Stimulated activated CD8-positive, alpha-beta memory T cell treated with anti-CD3 and anti-CD28 coated beads, Interleukin-2, amount 100 ng/mL, for 48 hours (primary cell): ENCODE results near the gene ADGRL2.

Experiments used
- DNase-seq, 2 donors: peaks; one replicate each; pipeline ENCODE4 v3.0.0-alpha.2; 2020; ENCODE audit warnings: low read depth in 2 of 2

Gene ADGRL2

GRCh38 chr1:81800695-81801650 is at the start of gene ADGRL2:
TSS of gene ADGRL2 (plus strand) at chr1:81800934. CDS start at chr1:81836985, 36,051 bp downstream.
- no peak for DNase-seq

- no peak for DNase-seq
These were observed 47.9 kb upstream of the ADGRL2 start for GRCh38 chr1:81752840-81753239.

- no peak for DNase-seq
These were observed 46.3 kb upstream of the ADGRL2 start for GRCh38 chr1:81754424-81754823.

- no peak for DNase-seq
These were observed 43.9 kb upstream of the ADGRL2 start for GRCh38 chr1:81756872-81757271.

- no peak for DNase-seq
These were observed 43.2 kb upstream of the ADGRL2 start for GRCh38 chr1:81757398-81758020.

GRCh38 chr1:81758181-81758580 is 42.6 kb upstream of the ADGRL2 start:
- DNase-seq: no peak

- no peak for DNase-seq
These were observed 40.1 kb upstream of the ADGRL2 start for GRCh38 chr1:81760477-81761097.

GRCh38 chr1:81775510-81775909 is 25.2 kb upstream of the ADGRL2 start:
- DNase-seq: no peak

GRCh38 chr1:81780705-81781454 is 19.9 kb upstream of the ADGRL2 start:
- no peak for DNase-seq

- no peak for DNase-seq
These were observed 19.0 kb upstream of the ADGRL2 start for GRCh38 chr1:81781749-81782148.

GRCh38 chr1:81792184-81792583 is 8.6 kb upstream of the ADGRL2 start:
- DNase-seq: no peak

- DNase-seq: no peak
These were observed 3.0 kb upstream of the ADGRL2 start for GRCh38 chr1:81797701-81798100.

- no peak for DNase-seq
These were observed 617 bp upstream of the ADGRL2 start for GRCh38 chr1:81799939-81800694.

- no peak for DNase-seq
These were observed 1.1 kb downstream of the ADGRL2 start for GRCh38 chr1:81801651-81802456.

GRCh38 chr1:81802457-81802706 is 1.6 kb downstream of the ADGRL2 start:
- no peak for DNase-seq

- no peak for DNase-seq
These were observed 2.1 kb downstream of the ADGRL2 start for GRCh38 chr1:81802707-81803430.

GRCh38 chr1:81803431-81804110 is 2.8 kb downstream of the ADGRL2 start:
- DNase-seq: no peak

- DNase-seq: no peak
These were observed 3.6 kb downstream of the ADGRL2 start for GRCh38 chr1:81804312-81804711.
